SK-N-SH (cell line): ENCODE measurements around the gene PGGHG. TPM values are rescaled to one million over a fixed set of nuclear protein-coding genes. Genes with fewer than 3 reads are reported as not detected.

Experiments used
- CTCF ChIA-PET: fragments of 300-600, 350-600 bp; formaldehyde crosslinking; extraction: SDS; loops from one replicate; lab custom pipeline; 2021; lab: Yijun Ruan, JAX
- POLR2A ChIA-PET: fragments of 350-600 bp; sonication (Branson Sonifier 250); formaldehyde crosslinking; extraction: SDS; loops from one replicate; lab custom pipeline; 2020; ENCODE audit warnings: antibody characterized with exemption, inconsistent platforms; lab: Yijun Ruan, JAX
- DNase-seq: peaks from one replicate; pipeline ENCODE4 v3.0.0; 2012
- H2AFZ ChIP-seq: fragments of 200-600 bp; sonication (generic); 2 replicates; pipeline ENCODE4 v1.8.1; 2016; ENCODE audit warnings: antibody characterized with exemption, mild to moderate bottlenecking, low read depth
- H3F3A ChIP-seq: fragments of 200-600 bp; sonication (generic); replicated peaks from 2 replicates; pipeline ENCODE3; 2016; ENCODE audit warnings: antibody characterized with exemption, mild to moderate bottlenecking; ENCODE audit not compliant: insufficient read depth
- H3K27ac ChIP-seq, 2 experiments: fragments of 200-500 bp in 1 of 2; fragments of 200-600 bp in 1 of 2; sonication (Bioruptor generic) in 1 of 2; sonication (generic), shearing (Covaris generic) in 1 of 2; 2 replicates each; pipeline versions ENCODE4 v1.5.1 to v1.6.1; 2014 to 2016; ENCODE audit warnings: low read depth in 2 of 2, inconsistent platforms in 1 of 2, low read length in 1 of 2, mild to moderate bottlenecking in 1 of 2, mixed read lengths in 1 of 2
- H3K27me3 ChIP-seq: fragments of 200-600 bp; sonication (generic), shearing (Covaris generic); 2 replicates; pipeline ENCODE4 v1.6.1; 2016; ENCODE audit warnings: mixed run types; ENCODE audit not compliant: insufficient read depth
- H3K36me3 ChIP-seq, 2 experiments: fragments of 200-500 bp in 1 of 2; fragments of 200-600 bp in 1 of 2; sonication (Bioruptor generic) in 1 of 2; sonication (generic) in 1 of 2; replicated peaks in 1 of 2; 2 replicates each; pipeline versions ENCODE3 to v1.5.1; 2014 to 2016; ENCODE audit warnings: low read length in 1 of 2, mild to moderate bottlenecking in 1 of 2; ENCODE audit not compliant: insufficient read depth in 2 of 2, control insufficient read depth in 1 of 2
- H3K4me1 ChIP-seq, 2 experiments: fragments of 200-500 bp in 1 of 2; fragments of 200-600 bp in 1 of 2; sonication (Bioruptor generic) in 1 of 2; sonication (generic), shearing (Covaris generic) in 1 of 2; 2 replicates each; pipeline versions ENCODE4 v1.5.1 to v1.6.1; 2014 to 2016; ENCODE audit warnings: low read depth in 1 of 2, low read length in 1 of 2, mixed run types in 1 of 2; ENCODE audit not compliant: insufficient read depth in 2 of 2, control insufficient read depth in 1 of 2
- H3K4me2 ChIP-seq: fragments of 200-600 bp; sonication (generic), shearing (Covaris generic); 2 replicates; pipeline ENCODE4 v1.6.1; 2017; ENCODE audit warnings: mixed run types
- H3K4me3 ChIP-seq, 2 experiments: fragments of 200-500 bp in 1 of 2; fragments of 200-600 bp in 1 of 2; sonication (Bioruptor generic) in 1 of 2; sonication (generic), shearing (Covaris generic) in 1 of 2; 2 replicates each; pipeline versions ENCODE4 v1.5.1 to v1.8.1; 2014 to 2016; ENCODE audit warnings: low read depth in 2 of 2, inconsistent platforms in 1 of 2, low read length in 1 of 2, mild to moderate bottlenecking in 1 of 2, mixed read lengths in 1 of 2, moderate library complexity in 1 of 2
- H3K79me2 ChIP-seq: fragments of 200-600 bp; sonication (generic); 2 replicates; pipeline ENCODE4 v1.8.1; 2017; ENCODE audit warnings: mild to moderate bottlenecking; ENCODE audit not compliant: insufficient read depth
- H3K9ac ChIP-seq: fragments of 200-600 bp; sonication (generic); 2 replicates; pipeline ENCODE4 v1.6.1; 2017; ENCODE audit warnings: mixed run types
- H3K9me2 ChIP-seq: fragments of 200-600 bp; sonication (generic); 2 replicates; pipeline ENCODE4 v1.6.1; 2017; ENCODE audit warnings: mixed run types
- H3K9me3 ChIP-seq: fragments of 200-600 bp; sonication (generic); 2 replicates; pipeline ENCODE4 v1.6.1; 2017; ENCODE audit warnings: mixed run types, mild to moderate bottlenecking, moderate library complexity
- H4K20me1 ChIP-seq: fragments of 200-600 bp; sonication (generic); 2 replicates; pipeline ENCODE4 v1.6.1; 2017; ENCODE audit warnings: mild to moderate bottlenecking, mixed run types; ENCODE audit not compliant: insufficient read depth
- ELF1 ChIP-seq: IDR thresholded peaks from 2 replicates; pipeline ENCODE4 v1.4.0; 2012
- MEF2A ChIP-seq: IDR thresholded peaks from 2 replicates; pipeline ENCODE4 v1.4.0; 2012; ENCODE audit warnings: low read depth, borderline replicate concordance
- RAD21 ChIP-seq: IDR thresholded peaks from 2 replicates; pipeline ENCODE4 v1.6.1; 2012; ENCODE audit warnings: mild to moderate bottlenecking, low read length
- RCOR1 ChIP-seq: fragments of 150-350 bp; IDR thresholded peaks from 2 replicates; pipeline ENCODE4 v1.6.1; 2017; ENCODE audit warnings: antibody characterized with exemption, low read length
- SMC3 ChIP-seq: IDR thresholded peaks from 2 replicates; pipeline ENCODE4 v1.6.1; 2012; ENCODE audit warnings: low read depth, low read length, improper control_type of control experiment
- TCF12 ChIP-seq: IDR thresholded peaks from 2 replicates; pipeline ENCODE4 v1.4.0; 2012
- WGBS: methylation state at CpG from one replicate; pipeline ENCODE4 v1.1.6; 2017; ENCODE audit warnings: low lambda C conversion rate; 5-methylcytosine and 5-hydroxymethylcytosine counted together
- polyA plus RNA-seq, 3 experiments: library from polyadenylated mRNA; depleted of rRNA; stranded (reverse); fragments of >200 nt; gene quantifications; 2 replicates each; pipeline ENCODE4 v1.2.3, GENCODE V29; 2012
- TF ChIP-seq, protein P1 (sequence below): fragments of 200-600 bp; sonication (generic); IDR thresholded peaks from 2 replicates; pipeline ENCODE4 v1.6.1; 2017; ENCODE audit warnings: antibody characterized with exemption, mild to moderate bottlenecking, moderate library complexity

The PGGHG gene
- polyA plus RNA-seq, 1 of the 3 experiments (the other 2 are of a cell fraction) = 19.9 TPM

DNA sequence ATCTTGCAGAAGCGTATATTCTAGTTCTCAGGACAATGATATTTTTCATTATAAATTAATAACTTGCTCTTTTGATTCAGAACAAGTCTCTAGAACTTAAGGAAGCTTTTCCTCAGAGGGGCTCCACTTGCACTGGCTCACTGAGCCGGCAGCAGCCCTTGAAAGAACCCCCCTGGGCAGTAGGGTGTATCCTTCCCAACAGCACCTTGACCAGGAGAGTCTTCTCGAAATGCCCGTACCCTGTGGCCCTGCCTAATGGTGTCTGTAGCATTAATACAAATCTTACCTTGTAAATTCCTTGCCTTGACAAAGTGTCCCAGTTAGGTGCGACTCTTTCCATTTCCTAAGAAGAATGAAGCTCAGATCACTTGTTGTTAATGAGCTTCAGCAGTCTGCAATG, 38.7 kb upstream of the PGGHG start:
- TF ChIP-seq MEF2A = no peak
- TF ChIP-seq ELF1 = no peak
- TF ChIP-seq, protein P1, sequence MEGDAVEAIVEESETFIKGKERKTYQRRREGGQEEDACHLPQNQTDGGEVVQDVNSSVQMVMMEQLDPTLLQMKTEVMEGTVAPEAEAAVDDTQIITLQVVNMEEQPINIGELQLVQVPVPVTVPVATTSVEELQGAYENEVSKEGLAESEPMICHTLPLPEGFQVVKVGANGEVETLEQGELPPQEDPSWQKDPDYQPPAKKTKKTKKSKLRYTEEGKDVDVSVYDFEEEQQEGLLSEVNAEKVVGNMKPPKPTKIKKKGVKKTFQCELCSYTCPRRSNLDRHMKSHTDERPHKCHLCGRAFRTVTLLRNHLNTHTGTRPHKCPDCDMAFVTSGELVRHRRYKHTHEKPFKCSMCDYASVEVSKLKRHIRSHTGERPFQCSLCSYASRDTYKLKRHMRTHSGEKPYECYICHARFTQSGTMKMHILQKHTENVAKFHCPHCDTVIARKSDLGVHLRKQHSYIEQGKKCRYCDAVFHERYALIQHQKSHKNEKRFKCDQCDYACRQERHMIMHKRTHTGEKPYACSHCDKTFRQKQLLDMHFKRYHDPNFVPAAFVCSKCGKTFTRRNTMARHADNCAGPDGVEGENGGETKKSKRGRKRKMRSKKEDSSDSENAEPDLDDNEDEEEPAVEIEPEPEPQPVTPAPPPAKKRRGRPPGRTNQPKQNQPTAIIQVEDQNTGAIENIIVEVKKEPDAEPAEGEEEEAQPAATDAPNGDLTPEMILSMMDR = no peak
- no peak for TF ChIP-seq TCF12
- no peak for TF ChIP-seq SMC3

DNA sequence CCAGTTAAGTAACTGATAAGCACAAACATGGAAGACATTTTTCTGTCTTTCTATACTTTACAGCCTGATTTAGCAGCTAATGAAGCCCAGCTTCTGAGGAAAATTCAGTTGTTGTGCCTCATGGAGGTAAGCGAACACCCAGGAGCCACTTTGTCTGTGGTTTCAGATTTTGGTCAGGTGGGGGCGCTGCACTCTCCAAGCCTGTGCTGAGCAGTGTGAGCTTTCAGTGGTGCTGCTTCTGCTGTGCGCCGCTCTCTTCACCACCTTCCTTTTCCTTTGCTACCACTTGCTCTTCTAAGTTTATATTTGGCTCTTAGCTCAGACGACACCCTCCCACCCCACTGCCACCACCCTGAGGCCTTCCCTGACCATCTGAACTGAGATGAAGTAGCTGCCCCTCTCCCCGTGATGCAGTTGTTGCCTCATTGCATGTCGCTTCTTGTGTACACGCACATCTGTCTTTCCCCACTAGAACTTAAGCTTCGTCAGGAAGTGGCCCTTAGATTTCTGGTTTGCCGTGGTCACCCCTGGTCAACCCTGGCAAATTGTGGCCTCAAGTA, 38.1 kb upstream of the PGGHG start:
- no peak overlapping the region for H3K9ac ChIP-seq
- WGBS = 88% methylated on average over 10 of the region's 10 CpGs
- H3K9me2 ChIP-seq = no peaks in the 10 kb centered on the region
- TF ChIP-seq SMC3 = peak; percentile 53
- TF ChIP-seq RAD21 = peak; percentile 47
- TF ChIP-seq, protein P1 = peak; percentile 71
- TF ChIP-seq RCOR1 = no peak
- TF ChIP-seq, all 33 proteins: peak for 3
- peak; percentile 66 for DNase-seq
- Histone ChIP-seq H3K4me3 (no peak overlapping the region; a peak in 1 of 4 replicates), H3F3A (peaks cover 18% of the 10 kb centered on the region), H3K27ac (no peak overlapping the region; a peak in 1 of 4 replicates), H3K4me2 (no peak overlapping the region), H4K20me1 (no peaks in the 10 kb centered on the region; the same call in 1 of the 2 replicates), H3K36me3 (peaks cover 42 to 70% of the 10 kb centered on the region in 2 experiments), H2AFZ (no peak overlapping the region), H3K9me3 (no peaks in the 10 kb centered on the region), H3K4me1 (no peaks in the 10 kb centered on the region), H3K27me3 (no peaks in the 10 kb centered on the region), H3K79me2 (no peaks in the 10 kb centered on the region; the same call in 1 of the 2 replicates)
- CTCF ChIA-PET = interaction anchor here (0.8 to 3.4 kb wide), 31 partner anchors 9 to 254 kb away, joined by 3 to 20 read pairs (median 6); partner anchors contain the start of genes IFITM2, NLRP6, PGGHG and PSMD13
- POLR2A ChIA-PET = no interaction called here

More for the DNA sequence above, 38.7 kb upstream of the PGGHG start:
- Histone ChIP-seq H3F3A (peaks cover 17% of the 10 kb centered on the region), H3K4me1 (no peaks in the 10 kb centered on the region), H2AFZ (no peak overlapping the region), H3K4me3 (no peak overlapping the region), H3K79me2 (no peaks in the 10 kb centered on the region; the same call in 1 of the 2 replicates), H3K36me3 (peaks cover 45 to 74% of the 10 kb centered on the region in 2 experiments), H4K20me1 (no peaks in the 10 kb centered on the region; the same call in 1 of the 2 replicates), H3K9ac (no peak overlapping the region), H3K4me2 (no peak overlapping the region), H3K27me3 (no peaks in the 10 kb centered on the region), H3K9me2 (no peaks in the 10 kb centered on the region), H3K27ac (no peak overlapping the region; a peak in 1 of 4 replicates), H3K9me3 (no peaks in the 10 kb centered on the region)
- no peak for DNase-seq
- 77% methylated on average over 5 of the region's 5 CpGs for WGBS
- ChIA-PET CTCF (interaction anchor here (0.8 to 3.4 kb wide), 31 partner anchors 9 to 254 kb away, joined by 3 to 20 read pairs (median 6); partner anchors contain the start of genes IFITM2, NLRP6, PGGHG and PSMD13), POLR2A (no interaction called here)
